ENCODE data around the gene VRTN.
A peak's percentile ranks its signal among the peaks of the same experiment; 100 is the strongest.
"Not testable (repeated sequence)": the region's sequence is repeated elsewhere in the genome, so short reads cannot be mapped to it uniquely, and the experiment has no call there.

VRTN gene, protein sequence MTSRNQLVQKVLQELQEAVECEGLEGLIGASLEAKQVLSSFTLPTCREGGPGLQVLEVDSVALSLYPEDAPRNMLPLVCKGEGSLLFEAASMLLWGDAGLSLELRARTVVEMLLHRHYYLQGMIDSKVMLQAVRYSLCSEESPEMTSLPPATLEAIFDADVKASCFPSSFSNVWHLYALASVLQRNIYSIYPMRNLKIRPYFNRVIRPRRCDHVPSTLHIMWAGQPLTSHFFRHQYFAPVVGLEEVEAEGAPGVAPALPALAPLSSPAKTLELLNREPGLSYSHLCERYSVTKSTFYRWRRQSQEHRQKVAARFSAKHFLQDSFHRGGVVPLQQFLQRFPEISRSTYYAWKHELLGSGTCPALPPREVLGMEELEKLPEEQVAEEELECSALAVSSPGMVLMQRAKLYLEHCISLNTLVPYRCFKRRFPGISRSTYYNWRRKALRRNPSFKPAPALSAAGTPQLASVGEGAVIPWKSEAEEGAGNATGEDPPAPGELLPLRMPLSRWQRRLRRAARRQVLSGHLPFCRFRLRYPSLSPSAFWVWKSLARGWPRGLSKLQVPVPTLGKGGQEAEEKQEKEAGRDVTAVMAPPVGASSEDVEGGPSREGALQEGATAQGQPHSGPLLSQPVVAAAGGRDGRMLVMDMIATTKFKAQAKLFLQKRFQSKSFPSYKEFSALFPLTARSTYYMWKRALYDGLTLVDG

DNA sequence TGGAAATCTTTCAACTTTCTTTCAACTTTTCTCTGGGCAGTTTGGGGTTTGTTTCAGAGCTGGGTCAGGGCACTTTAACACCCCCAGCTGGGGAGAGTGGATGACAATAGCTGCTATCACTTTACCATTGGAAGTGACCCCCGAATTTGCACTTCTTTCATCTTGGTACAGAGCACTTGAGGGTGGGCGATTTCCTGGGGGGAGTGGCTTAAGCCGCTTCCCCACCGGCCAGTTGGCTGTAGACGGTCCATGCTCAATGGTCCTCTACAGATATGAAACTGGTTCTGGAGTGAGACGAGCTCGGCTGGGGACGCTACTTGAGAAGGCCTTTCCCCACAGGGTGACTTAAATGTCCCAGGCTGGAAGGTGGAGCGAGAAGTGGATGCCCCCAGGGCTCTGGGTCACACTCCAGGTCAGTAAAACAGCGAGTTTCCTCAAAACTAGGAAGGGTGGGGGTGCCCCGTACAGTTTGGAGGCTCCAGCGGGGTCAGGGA, at the start of gene VRTN:
TSS of gene VRTN (plus strand) at position 231 of the 494 bp plus-strand sequence. CDS start 8,313 bp downstream, outside the sequence.
- no peak for DNase-seq

DNA sequence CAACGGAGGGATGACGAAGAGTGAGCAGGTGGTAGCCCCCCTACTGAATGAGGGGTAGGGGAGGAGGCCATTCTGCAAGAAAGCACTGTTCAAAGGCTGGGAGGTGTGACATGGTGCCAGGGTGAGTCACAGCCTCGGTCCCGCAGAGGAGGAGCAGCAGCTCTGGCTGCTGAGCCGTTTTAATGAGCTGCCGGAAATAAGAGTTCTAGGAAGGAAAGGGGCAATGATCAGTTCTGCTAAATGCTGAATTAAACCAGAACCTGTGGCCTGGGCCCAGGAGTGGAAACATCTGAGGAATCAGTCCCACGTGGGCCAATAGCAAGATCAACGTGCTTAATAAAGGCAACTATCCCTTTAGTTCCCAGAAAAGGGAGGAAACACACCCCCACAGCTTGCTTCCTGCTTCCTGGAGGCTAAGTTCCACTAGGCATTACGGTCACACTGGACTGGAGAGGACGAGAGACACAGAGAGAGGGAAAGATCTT, 49.2 kb upstream of the VRTN start:
- DNase-seq, result no peak

DNA sequence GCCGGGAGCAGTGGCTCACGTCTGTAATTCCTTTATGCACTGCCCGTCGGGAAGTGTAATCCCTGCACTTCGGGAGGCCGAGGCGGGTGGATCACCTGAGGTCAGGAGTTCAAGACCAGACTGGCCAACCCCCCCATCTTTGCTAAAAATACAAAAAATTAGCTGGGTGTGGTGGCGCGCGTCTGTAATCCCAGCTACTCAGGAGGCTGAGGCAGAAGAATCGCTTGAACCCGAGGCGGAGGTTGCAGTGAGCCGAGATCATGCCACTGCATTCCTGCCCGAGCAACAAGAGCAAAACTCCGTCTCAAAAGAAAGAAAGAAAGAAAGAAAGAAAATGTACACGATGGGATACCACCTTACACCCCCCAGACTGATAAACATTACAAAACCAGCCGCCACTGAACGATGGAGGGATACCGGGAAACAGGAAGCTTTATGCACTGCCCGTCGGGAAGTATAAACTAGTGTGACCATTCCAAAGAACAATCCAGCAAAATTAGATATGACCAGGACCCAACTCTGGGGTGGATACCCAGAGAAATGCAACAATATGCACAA, 46.6 kb upstream of the VRTN start:
- no peak for DNase-seq

DNA sequence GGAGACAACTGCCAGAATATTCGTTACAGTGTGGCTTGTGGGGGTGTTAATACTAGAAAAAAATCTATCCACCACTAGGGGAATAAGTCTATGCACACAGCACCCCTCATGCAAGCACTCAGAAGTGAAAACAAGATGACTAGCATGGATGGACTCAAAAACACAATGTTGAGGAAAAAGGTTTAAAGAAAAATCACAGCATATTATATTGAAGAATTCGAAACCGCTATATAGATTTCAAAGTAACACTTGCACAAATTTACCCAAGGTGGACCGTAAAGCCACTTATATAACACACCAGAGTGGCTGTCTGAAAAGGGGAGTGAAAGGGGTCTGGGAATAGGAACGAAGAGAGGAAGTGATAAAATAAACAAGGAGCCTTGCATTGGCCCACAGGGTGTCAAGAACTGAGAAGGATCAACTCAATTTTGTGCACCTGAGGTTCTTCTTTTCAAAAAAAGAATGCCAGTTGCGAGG, 46.1 kb upstream of the VRTN start:
- peak; percentile 18 for DNase-seq

DNA sequence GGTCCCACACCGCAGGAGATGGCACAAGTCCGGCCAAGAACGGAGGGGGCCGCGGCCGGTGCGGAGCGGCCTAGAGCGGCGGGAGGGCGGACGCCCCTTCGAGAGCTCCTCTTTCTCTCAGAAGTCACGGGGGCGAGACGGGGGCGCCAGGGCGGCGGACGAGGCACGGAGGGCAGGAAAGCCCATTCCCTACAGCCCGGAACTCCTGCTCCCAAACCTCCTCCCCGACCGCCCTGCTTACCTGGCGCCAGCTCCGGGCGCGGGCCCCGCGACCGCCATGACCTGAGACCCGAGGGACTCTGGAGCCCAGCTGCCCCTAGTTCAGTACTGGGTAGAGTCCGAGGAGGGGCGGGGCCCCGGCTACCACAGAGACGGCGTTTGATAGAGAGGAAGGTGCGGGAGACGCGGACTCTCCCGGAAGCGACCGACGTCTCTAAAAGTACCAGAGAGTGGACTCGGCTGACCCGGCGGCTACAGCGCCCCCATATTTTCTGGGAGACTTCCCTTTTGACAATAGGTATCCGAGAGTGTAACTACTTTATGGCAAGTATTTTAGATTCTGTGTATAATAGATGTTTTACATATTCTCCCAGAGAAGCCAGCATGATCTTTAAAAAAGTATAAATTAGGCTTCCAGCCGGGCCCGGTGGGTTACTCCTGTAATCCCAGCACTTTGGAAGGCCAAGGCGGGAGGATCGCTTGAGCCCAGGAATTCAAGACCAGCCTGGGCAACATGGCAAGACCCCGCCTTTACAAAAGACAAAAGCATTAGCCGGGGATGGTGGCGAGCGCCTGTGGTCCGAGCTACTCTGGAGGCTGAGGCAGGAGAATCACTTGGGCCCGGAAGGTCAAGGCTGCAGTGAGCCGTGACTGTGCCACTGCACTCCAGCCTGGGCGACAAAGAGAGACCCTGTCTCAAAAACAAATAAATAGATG, 45.4 kb upstream of the VRTN start, which contains the start of gene ABCD4:
TSS of gene ABCD4 (minus strand) at position 301 of the 936 bp plus-strand sequence. CDS start at position 279, 22 bp downstream.
- peak; percentile 63 for DNase-seq

DNA sequence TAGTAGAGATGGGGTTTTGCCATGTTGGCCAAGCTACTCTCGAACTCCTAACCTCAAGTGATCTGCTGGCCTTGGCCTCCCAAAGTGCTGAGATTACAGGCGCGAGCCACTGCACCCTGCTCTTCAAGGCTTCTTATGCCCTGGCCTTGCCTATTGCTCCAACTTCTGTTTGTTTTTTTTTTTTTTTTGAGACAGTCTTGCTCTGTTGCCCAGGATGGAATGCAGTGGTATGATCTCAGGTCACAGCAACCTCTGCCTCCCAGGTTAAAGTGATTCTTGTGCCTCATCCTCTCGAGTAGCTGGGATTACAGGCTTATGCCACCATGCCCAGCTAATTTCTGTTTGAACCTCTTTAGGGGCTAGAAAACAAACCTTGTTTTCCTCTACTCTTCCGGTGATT, 39.6 kb upstream of the VRTN start:
- no peak for DNase-seq

DNA sequence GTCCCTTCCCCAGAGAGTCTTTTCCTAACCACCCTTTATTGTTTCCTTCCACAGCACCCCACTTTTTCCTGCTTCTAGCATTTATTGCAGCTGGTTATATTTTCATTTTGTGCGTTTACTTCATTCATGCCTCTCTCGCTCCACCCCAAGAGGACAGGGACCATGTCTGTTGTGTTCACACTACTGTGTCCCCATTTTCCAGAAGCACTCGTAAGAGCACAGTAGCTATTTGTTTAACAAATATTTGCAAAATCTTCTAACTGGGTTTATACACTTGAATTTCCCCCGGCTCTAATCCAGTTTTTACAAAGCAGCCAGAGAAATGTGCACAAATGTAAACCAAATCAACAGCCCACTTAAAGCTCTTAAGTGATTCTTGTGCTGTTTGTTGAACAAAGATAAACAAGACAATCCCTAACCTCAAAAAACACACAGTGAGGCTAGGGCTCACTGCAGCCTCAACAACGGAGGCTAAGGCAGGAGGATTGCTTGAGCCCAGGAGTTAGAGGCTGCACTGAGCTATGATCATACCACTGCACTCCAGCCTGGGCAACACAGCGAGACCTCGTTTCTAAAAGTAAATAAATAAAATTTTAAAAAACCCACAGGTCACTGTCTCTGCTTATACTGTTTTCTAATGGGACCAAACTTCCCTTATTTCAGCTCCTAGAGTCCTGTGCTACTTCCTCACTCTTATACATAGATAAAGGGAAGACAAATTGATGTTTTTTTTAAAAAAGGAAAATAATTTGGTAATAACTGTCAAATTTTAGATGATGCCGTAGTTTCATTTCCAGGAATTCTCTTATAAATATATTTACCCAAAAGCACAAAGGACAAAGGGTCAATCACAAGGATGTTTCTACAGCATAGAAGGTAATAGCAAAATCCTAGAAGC, 38.9 kb upstream of the VRTN start:
- DNase-seq, result no peak

DNA sequence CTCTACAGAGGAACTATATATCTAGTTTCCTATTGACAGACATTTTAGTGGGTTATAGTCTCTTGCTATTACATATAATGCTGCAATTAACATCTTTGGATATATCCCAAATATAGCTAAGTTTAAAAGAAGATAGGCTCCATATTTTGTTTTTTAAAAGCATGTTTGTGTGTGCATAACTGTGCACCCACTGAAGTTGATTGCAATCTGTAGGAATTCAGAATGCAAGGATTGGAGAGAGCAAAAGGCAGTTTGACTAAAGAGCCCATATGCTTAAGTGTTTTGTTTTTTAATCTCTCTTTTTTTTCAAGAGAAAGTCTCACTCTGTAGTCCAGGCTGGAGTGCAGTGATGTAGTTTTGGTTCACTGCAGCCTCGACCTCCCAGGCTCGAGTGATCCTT, 36.1 kb upstream of the VRTN start:
- DNase-seq, result no peak

DNA sequence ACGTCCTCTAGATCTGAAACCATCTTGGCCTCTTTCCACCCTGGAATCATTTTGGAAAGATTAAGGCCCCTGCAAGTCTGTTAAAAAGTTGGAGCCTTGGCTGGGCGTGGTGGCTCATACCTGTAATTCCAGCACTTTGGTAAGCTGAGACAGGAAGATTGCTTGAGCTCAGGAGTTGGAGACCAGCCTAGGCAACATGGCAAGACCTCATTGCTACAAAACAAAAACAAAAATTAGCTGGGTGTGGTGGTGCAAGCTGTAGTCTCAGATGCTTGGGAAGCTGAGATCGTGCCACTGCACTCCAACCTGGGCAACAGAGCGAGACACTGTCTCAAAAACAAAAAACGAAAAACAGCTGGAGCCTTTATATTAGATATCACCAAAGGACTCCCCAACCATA, 34.7 kb upstream of the VRTN start:
- no peak for DNase-seq

DNA sequence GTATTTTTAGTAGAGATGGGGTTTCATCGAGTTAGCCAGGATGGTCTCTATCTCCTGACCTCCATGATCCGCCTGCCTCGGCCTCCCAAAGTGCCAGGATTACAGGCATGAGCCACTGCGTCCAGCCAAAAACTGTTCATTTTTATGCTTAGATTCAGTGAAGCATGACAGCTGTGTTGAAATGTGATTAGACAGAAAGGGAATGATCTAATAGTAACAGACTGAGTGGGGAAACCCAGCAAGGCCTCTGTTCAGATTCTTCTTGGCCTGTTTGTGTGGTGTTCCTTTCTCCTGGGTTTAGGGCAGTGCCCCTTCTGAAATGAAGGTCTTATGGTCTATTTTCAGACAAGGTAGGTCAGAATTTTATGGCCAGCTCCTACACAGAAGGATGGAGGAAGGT, 33.7 kb upstream of the VRTN start:
- no peak for DNase-seq

DNA sequence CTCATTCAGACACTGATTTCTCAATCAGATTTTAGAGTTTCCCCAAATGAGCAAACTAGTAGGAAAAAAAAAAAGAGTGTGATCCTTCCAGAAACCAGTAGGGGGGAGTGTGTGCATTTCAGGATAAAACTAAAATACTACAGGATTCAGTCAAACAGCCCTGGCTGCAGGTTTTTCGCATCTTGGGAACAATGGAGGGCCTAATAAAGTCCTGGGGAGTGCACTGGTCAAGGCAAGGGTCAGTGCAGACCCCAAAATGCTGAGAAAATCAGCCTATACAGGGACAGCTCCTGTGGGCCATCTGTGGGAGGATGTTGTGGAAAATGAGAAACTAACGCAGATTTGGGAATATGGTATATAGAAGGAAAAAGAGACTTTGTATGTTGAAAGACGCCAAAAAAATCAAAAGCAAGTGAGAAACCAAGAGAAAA, 23.3 kb upstream of the VRTN start:
- peak; percentile 1 for DNase-seq

DNA sequence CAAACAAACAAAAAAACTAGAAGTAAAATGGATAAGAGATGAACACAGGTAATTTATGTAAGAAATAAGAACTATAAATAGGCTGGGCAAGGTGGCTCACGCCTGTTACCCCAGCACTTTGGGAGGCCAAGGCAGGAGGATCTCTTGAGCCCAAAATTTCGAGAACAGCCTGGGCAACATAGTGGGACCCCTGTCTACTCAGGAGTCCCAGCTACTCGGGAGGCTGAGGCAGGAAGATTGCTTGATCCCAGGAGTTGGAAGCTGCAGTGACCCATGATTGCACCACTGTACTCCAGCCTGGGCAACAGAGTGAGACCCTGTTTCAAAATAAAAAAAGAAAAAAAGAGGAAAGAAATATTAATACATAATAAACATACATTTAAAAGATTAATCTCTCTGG, 22.8 kb upstream of the VRTN start:
- no peak for DNase-seq

DNA sequence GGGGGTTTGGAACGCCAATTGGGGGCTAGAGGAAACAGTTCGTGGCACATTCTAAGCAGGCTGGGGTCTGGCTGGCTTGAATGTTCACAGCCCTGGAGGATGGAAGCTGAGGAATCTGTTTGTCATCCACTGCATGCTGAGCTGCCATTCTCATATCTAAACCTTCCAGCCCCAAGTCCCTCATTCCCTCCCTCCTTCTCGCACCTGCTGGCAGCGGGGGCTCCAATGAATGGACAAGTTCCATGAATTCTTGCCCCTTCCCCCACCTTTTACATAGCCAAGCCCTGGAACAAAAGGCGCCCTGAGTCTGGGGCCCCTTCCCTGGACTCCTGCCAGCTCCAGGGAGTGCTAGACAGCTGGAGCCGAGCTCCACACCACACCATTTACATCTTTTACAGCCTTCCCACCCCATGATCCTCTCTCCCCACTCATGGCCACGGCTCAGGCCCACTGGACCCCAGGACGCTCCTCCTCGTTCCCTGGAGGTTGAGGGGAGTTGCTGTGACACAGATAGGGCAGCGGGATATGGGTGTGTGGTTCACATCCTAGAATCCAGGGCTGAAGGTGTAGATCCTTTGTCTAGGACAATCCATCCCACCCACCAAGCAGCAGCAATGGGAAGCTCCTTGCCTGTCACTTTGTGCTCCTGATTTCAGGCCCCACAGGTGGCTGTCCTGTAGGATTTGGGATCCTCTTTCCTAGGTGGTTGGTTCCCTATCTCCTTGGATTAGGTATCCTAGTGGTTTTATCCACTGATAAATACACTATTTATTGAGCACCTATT, 21.7 kb upstream of the VRTN start:
- DNase-seq, result no peak

DNA sequence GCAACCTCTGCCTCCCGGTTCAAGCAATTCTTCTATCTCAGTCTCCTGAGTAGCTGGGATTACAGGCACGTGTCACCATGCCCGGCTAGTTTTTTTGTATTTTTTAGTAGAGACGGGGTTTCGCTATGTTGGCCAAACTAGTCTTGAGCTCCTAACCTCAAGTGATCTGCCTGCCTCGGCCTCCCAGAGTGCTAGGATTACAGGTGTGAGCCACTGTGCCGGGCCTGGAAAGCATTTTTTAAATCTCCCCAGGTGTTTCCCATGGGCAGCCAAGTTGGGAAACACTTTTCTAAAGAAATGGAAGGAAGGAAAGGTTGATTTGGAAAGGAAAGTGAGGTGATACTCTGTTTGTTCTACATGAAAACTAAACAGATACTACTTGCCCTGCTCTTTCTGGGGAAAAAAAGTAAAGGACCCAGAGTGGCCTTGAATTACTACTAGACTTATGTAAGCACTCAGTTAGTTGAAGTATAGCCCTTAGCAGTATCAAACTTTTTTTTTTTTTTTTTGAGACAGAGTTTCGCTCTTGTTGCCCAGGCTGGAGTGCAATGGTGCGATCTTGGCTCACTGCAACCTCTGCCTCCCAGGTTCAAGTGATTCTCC, 18.2 kb upstream of the VRTN start:
- not testable (repeated sequence) for DNase-seq

DNA sequence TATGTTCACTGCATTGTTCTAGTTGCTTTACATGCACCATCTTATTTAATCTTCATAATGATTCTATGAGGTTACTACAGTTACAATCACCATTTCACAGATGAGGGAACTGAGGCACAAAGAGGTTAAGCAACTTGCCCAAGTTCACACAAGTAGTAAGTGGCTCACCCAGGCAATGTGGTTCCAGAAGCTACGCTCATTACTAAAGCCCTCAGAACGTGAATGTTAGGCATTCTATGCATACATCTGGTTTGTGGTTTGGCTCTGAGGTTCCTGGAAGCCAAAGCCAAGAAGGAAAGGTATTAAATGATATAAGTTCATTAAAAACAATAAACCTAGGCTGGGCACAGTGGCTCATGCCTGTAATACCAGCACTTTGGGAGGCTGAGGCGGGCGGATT, 14.4 kb upstream of the VRTN start:
- peak; percentile 16 for DNase-seq

DNA sequence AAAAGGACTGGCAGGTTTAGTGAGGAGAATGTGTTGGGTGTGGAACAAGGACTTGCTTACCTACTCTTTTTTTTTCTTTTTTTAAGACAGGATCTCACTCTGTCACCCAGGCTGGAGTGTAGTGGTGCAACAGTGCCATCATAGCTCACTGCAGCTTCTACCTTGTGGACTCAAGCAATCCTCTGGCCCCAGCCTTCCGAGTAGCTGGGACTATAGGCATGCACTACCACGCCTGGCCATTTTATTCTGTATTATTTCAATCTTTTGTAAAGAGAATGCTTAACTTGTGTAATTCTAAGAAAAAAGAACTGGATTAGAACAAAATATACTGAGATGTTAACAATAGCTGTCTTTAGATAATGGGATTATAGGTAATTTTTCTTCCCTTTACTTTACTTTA, 1.9 kb upstream of the VRTN start:
- DNase-seq, result no peak

DNA sequence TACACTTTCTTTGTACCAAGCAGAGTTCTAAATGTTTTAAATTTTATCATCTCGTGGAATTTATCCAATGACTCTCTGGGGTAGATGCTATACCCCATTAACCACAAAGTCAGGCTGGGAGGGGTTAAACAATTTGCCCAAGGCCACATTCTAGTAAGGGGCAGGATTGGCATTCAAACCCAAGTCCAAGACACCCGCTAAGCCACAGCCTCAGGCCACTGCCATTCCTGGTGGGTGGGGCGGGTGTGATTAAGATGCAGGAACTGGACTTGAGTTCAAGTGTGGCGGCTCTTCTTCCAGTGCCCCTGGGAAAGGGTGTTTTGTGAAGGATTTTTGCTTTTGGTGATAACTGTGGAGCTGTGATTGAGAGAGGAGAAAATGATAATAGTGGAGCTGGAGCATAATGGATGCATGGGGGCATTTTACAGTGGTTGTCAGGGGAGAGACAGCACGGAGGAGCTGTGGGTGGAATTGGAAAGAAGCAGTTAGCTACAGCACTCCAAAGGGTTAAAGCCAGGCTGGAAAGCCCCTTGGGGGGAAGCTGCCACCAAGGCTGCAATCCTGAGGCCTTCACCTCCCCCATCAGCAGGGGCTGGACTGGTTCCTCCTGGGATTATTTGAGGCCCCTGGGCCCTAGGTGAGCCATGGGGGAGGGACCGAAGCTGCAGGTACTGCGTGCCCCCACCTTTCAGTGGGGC, 1.0 kb upstream of the VRTN start:
- no peak for DNase-seq

DNA sequence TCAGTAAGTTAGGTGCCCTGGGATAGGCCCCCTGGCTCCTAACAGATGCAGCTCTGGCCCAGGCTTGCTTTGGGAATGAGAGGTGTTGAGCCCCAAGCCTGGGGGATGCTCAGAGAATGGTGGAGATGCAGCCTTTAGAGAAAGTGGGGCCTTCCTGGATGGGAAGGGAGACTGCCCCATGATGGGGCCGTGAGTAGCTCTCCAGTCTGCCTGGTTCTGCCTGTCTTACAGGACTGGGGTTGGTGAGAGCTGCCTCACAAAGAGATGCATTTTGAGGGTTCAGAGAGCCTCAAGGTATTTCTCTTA, 523 bp upstream of the VRTN start:
- DNase-seq, result no peak

DNA sequence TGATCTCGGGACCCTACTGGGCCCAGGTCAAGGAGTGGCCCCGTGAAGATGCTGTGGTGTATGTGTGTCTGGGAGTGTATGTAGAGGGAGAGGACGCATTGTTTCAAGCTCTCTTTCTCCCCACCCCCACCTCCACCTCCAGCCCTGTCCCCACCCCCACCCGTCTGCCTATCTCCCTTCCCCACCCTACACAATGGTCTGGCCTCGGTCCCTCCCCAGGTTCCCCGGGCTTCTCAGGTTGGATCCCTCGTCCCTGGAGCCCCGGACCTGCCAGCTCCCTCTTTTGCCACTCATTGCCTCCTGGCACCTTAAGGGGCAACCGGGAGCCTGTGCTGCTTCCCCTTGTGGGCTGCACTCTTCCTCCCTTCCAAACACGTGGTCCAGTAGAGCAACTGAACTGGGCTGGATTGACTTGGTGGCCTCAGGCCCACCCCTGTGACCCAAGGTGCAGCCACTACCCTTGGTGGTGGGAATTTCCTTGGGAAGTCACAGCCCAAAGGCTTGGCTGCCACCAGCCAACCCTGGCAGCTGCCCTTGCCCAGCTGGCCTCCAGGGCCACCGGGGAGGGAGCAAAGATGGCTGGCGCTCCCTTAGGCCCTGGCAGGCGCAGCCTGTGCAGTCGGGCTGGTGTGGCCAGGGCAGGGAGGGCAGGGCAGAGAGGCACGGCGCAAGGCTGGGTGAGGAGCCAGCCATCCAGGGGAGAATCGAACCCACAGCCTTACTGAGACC, 628 bp downstream of the VRTN start:
- DNase-seq, result no peak
